WI38 (cell line): ENCODE results near the gene CHRM4.
"Not testable (repeated sequence)": the region's sequence is repeated elsewhere in the genome, so short reads cannot be mapped to it uniquely, and the experiment has no call there.

Experiments
- H3K4me3 ChIP-seq: 2 replicates; pipeline ENCODE4 v1.5.1; 2011; ENCODE audit warnings: low read depth, mild to moderate bottlenecking, control low read depth, low read length
- TF ChIP-seq, protein P1 (sequence below): IDR thresholded peaks from 2 replicates; pipeline ENCODE4 v1.5.1; 2012; ENCODE audit warnings: low read depth, mild to moderate bottlenecking, control low read depth, low read length

The CHRM4 gene

DNA sequence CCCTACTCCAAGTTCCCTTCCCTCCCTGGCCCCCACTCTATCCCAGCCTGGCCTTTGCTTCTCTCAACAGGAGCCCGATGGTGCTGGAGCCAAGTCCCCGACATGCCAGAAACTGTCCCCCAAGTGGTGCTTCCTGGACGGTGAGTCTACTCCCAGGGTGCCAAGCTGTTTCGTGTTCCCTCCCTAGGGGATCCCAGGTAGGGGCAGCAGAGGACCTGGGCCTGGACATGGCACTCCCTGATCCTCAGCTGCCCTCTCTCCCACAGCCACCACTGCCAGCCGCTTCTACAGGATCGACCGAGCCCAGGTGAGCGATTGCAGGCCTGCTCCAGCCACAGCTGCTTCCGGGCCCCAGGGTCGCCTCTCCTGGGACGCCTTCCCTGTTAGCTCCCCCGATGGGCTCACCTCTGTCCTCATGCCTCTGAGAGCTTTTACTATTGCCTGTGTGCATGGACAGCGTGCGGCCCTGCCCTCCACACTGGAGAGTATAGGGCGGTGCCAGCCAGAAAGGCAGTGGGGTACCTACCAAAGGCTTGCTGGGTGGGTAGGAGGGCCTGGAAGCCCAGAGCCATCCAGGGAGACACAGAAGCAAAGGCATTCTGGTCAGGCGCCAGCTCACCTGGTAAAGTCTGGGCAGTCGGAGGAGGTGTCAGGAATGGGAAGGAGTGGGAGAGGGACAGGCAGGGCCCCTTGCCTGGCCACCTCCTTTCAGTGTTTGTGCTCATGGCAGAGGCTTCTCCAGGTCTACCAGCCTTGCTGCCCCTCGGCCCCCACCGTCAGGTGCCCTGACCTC lies 15.1 kb downstream of the CHRM4 start:
- H3K4me3 ChIP-seq, result no peak overlapping the region
- TF ChIP-seq, protein P1, sequence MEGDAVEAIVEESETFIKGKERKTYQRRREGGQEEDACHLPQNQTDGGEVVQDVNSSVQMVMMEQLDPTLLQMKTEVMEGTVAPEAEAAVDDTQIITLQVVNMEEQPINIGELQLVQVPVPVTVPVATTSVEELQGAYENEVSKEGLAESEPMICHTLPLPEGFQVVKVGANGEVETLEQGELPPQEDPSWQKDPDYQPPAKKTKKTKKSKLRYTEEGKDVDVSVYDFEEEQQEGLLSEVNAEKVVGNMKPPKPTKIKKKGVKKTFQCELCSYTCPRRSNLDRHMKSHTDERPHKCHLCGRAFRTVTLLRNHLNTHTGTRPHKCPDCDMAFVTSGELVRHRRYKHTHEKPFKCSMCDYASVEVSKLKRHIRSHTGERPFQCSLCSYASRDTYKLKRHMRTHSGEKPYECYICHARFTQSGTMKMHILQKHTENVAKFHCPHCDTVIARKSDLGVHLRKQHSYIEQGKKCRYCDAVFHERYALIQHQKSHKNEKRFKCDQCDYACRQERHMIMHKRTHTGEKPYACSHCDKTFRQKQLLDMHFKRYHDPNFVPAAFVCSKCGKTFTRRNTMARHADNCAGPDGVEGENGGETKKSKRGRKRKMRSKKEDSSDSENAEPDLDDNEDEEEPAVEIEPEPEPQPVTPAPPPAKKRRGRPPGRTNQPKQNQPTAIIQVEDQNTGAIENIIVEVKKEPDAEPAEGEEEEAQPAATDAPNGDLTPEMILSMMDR, result no peak

DNA sequence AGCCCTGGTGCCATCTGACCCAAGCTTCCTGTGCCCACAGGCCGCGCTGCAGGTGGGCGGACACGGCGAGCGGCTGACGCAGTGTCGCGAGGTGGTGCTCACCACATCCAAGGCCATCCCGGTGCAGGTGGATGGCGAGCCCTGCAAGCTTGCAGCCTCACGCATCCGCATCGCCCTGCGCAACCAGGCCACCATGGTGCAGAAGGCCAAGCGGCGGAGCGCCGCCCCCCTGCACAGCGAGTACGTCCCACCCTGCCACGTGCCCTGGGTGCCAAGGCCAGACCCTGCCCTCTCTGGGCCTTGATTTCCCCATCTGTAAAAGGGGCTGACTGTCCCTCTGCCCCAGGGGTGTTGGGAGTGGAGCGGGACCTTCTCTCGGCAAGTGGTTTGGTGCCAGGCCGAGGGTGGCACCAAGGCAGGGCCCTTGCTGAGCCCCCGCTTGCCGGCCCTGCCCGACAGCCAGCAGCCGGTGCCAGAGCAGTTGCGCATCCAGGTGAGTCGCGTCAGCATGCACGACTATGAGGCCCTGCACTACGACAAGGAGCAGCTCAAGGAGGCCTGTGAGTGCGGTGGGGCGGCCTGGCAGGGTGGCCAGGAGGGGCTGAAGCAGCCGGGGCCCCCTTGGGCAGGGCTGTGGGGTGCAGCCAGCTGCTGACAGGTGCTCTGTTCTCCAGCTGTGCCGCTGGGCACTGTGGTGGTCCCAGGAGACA lies 16.0 kb downstream of the CHRM4 start:
- TF ChIP-seq, protein P1, result no peak
- H3K4me3 ChIP-seq, result no peak overlapping the region

DNA sequence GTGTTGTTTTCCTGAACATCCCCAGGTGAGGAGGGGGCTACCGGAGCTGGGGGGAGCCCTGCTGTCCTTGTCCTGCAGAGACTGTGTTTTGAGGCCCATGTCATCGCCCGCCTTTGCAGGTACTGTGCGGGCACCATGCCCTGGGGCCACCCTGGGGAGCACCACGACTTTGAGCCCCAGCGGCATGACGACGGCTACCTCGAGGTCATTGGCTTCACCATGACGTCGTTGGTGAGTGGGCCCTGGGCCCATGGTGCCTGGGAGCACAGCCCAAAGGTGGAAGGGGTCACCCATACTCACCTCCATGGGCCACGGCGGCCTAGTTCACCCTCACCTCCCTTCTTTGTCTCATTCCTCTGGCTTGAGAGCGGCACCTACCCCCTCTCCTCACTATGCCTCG lies 16.8 kb downstream of the CHRM4 start:
- H3K4me3 ChIP-seq, result no peak overlapping the region
- TF ChIP-seq, protein P1, result no peak

DNA sequence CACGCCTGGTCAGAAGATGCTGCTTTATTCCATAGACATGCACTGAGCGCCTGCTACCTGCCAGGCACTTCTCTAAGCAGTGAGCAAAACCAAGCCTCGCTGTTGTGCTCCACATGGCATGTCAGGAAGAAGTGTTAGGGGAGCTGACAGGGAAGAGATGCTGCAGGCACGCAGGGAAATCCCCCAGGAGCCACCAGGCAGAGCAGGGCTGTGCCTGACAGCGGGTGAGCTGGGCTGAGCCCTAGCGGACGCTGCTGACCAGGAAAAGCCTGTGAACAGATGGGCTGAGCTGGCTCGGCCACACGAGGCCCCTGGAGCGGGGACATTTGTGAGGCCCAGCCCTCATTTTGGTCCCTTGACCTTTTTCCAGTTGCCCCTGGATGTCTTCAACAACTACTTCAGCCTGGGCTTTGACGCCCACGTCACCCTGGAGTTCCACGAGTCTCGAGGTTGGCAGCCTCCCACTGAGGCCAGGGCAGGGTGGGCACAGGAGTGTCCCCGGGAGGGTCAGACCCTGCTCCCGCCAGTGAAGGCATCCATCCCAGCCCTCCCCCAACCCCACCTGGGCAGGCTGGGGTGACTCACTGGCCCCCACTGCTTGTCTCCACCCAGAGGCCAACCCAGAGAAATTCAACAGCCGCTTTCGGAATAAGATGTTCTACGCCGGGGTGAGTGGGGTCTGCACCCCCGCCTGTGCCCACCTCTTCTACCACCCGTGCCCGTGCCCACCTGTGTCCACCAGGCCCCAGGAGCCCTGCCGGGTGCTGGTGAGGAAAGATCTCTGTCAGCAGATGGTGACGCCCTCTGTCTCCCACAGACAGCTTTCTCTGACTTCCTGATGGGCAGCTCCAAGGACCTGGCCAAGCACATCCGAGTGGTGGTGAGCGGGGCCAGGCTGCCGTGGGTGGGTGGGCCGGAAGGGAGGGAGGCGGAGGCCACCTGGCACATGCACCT lies 17.5 kb downstream of the CHRM4 start:
- TF ChIP-seq, protein P1, result no peak
- no peak overlapping the region for H3K4me3 ChIP-seq

DNA sequence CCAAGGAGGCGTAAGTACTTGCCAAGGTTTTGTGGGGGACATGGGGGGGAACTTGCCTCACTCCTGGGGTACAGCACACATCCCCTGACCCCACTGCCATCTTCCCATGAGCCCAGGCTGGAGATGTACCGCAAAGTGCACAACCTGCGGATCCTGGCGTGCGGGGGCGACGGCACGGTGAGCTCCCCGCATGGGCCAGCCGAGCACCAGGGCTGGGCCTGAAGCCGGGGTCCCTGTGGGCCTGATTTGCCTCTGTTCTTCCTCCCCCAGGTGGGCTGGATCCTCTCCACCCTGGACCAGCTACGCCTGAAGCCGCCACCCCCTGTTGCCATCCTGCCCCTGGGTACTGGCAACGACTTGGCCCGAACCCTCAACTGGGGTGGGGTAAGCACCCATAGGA lies 19.1 kb downstream of the CHRM4 start:
- not testable (repeated sequence) for H3K4me3 ChIP-seq

DNA sequence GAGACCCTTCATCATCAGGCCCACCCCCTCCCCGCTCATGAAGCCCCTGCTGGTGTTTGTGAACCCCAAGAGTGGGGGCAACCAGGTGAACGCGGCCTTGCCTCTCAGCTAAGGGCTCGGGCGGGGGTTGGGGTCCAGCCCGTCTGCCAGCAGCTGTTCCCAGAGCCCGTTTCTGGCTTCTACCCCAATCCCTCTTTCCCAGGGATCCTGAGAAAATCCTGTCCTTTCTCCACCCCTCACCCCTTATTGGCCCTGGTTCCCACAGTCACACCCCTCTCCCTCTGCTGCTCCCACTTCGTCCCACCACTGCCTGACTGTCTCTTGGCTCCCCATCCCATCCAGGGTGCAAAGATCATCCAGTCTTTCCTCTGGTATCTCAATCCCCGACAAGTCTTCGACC lies 19.5 kb downstream of the CHRM4 start:
- no peak overlapping the region for H3K4me3 ChIP-seq
- TF ChIP-seq, protein P1, result no peak

DNA sequence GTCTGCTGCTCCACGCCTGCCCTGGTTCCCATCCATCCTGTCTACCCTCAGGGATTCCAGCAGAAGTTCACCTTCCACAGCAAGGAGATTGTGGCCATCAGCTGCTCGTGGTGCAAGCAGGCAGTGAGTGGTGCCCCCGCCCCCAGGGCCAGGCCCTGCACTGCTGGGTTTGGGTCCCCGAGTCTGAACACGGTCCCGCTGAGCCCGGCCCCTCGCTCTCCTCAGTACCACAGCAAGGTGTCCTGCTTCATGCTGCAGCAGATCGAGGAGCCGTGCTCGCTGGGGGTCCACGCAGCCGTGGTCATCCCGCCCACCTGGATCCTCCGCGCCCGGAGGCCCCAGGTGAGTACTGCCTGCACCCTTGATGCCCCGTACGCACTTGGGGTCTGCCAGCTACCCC lies 20.3 kb downstream of the CHRM4 start:
- not testable (repeated sequence) for H3K4me3 ChIP-seq

DNA sequence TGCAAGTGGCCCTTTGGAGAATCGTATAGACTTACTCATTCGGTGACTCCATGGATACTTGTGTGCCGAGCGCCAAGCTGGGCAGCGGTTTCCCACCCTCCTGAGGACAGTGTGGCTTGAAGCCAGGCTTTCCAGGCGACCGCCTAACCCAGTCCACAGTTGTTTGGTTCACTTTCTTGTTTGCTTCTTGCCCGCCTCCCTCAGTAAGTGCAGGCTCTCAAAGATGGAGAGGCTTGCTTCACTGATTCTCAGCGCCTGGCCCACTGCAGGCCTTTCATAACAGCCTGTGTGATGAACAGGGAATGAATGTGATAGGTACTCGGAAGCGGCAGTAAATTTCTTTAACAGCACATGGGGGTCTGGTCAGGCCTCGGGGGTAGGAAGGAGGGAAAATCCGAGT lies 21.3 kb downstream of the CHRM4 start:
- H3K4me3 ChIP-seq, result no peak overlapping the region
- TF ChIP-seq, protein P1, result no peak
